GM12878 (cell line): ENCODE measurements around the gene ZNF423. TPM values are rescaled to one million over a fixed set of nuclear protein-coding genes. Genes with fewer than 3 reads are reported as not detected.

ENCODE experiments used
- ATAC-seq: fragments of 200-7000 bp; cut with Tn5 transposase; 3 replicates; pipeline ENCODE4 v1.9.1; 2020; ENCODE audit warnings: mild to moderate bottlenecking, moderate library complexity
- BruUV-seq: library from RNA; stranded (reverse); fragments of 400-500 nt; replicated peaks from 2 replicates; lab custom pipeline; 2021; lab: Mats Ljungman, UMichigan
- CTCF ChIA-PET: fragments of 300-600 bp; sonication (Branson Sonifier 250); formaldehyde crosslinking; extraction: SDS; loops from one replicate; lab custom pipeline; 2021; ENCODE audit warnings: inconsistent platforms; lab: Yijun Ruan, JAX
- POLR2A ChIA-PET: fragments of 350-600 bp; formaldehyde crosslinking; extraction: SDS; loops from one replicate; lab custom pipeline; 2021; ENCODE audit warnings: inconsistent platforms; lab: Charles Lee
- RAD21 ChIA-PET: fragments of 300-600 bp; sonication (Branson Sonifier 250); formaldehyde crosslinking; loops from one replicate; lab custom pipeline; 2023; ENCODE audit warnings: antibody characterized with exemption; ENCODE audit not compliant: unreplicated experiment; lab: Charles Lee
- SMC1A ChIA-PET: fragments of 300-600 bp; sonication (Branson Sonifier 250); formaldehyde crosslinking; loops from one replicate; lab custom pipeline; 2023; ENCODE audit not compliant: unreplicated experiment, uncharacterized antibody; lab: Charles Lee
- DNase-seq: peaks from one replicate; pipeline ENCODE4 v3.0.0-alpha.2; 2011; ENCODE audit warnings: low read depth, low spot score
- FAIRE-seq: peaks from 3 replicates; lab custom pipeline; 2011; peaks lifted over from hg19 to GRCh38; lab: Jason Lieb, UNC
- H2AFZ ChIP-seq: 2 replicates; pipeline ENCODE4 v1.6.0; 2011; ENCODE audit warnings: low read depth, low read length, control low read depth; ENCODE audit not compliant: control insufficient read depth
- H3K27ac ChIP-seq: 2 replicates; pipeline ENCODE4 v1.5.1; 2011; ENCODE audit warnings: control low read depth; ENCODE audit not compliant: control insufficient read depth, insufficient read depth
- H3K27me3 ChIP-seq, 2 experiments: replicated peaks in 1 of 2; 2 replicates each; pipeline versions ENCODE4 v1.6.0 to v1.6.1; 2011; ENCODE audit warnings: low read length in 1 of 2; ENCODE audit not compliant: control insufficient read depth in 2 of 2, insufficient read depth in 2 of 2
- H3K36me3 ChIP-seq, 2 experiments: 2 replicates each; pipeline ENCODE4 v1.5.1; 2011; ENCODE audit warnings: low read length in 1 of 2; ENCODE audit not compliant: control insufficient read depth in 2 of 2, insufficient read depth in 2 of 2
- H3K4me1 ChIP-seq: 2 replicates; pipeline ENCODE4 v1.6.1; 2011; ENCODE audit warnings: mild to moderate bottlenecking, low read length, moderate library complexity, mixed read lengths; ENCODE audit not compliant: control insufficient read depth, insufficient read depth
- H3K4me2 ChIP-seq: 2 replicates; pipeline ENCODE4 v1.6.0; 2011; ENCODE audit warnings: control low read depth; ENCODE audit not compliant: control insufficient read depth, insufficient read depth
- H3K4me3 ChIP-seq: fragments of 200-600 bp; sonication (generic); 2 replicates; pipeline ENCODE4 v1.5.1; 2016
- H3K79me2 ChIP-seq: 2 replicates; pipeline ENCODE4 v1.6.0; 2011; ENCODE audit warnings: low read length; ENCODE audit not compliant: control insufficient read depth, insufficient read depth
- H3K9ac ChIP-seq: 2 replicates; pipeline ENCODE4 v1.8.0; 2011; ENCODE audit warnings: low read length, control low read depth, mixed read lengths; ENCODE audit not compliant: control insufficient read depth, insufficient read depth
- H3K9me3 ChIP-seq: replicated peaks from 3 replicates; pipeline ENCODE4 v1.5.1; 2011; ENCODE audit warnings: mild to moderate bottlenecking, low read length; ENCODE audit not compliant: control insufficient read depth, insufficient read depth
- H4K20me1 ChIP-seq: 2 replicates; pipeline ENCODE4 v1.6.0; 2011; ENCODE audit not compliant: control insufficient read depth, insufficient read depth
- ESRRA ChIP-seq: IDR thresholded peaks from 2 replicates; pipeline ENCODE4 v1.6.1; 2012; ENCODE audit warnings: mild to moderate bottlenecking, low read length, improper control_type of control experiment
- FOXM1 ChIP-seq: IDR thresholded peaks from 2 replicates; pipeline ENCODE4 v1.6.1; 2012; ENCODE audit warnings: low read depth, mild to moderate bottlenecking, inconsistent platforms, low read length, moderate library complexity
- NR2C1 ChIP-seq: fragments of 450-650 bp; IDR thresholded peaks from 2 replicates; pipeline ENCODE4 v1.6.1; 2017; ENCODE audit warnings: antibody characterized with exemption, mild to moderate bottlenecking, moderate library complexity
- SP1 ChIP-seq: IDR thresholded peaks from one replicate; pipeline ENCODE4 v1.6.1; 2011; ENCODE audit warnings: low read depth, low read length
- ZNF274 ChIP-seq: IDR thresholded peaks from one replicate; pipeline ENCODE4 v1.8.0; 2011; ENCODE audit not compliant: insufficient read length, insufficient read depth
- WGBS: methylation state at CpG from one replicate; pipeline ENCODE4 v1.1.6; 2016; ENCODE audit warnings: low lambda C conversion rate; ENCODE audit not compliant: insufficient replicate concordance, insufficient coverage; ENCODE audit errors: missing lambda C conversion rate; 5-methylcytosine and 5-hydroxymethylcytosine counted together
- in situ Hi-C: fragments of 300-500 bp; cut with MboI; formaldehyde crosslinking; loops from 9 replicates; pipeline ENCODE4 v1.14.3; 2018; ENCODE audit warnings: mixed read lengths
- intact Hi-C: fragments of 100-400 bp; cut with micrococcal nuclease; formaldehyde crosslinking; loops from one replicate; pipeline ENCODE4 v1.14.2; 2022; ENCODE audit not compliant: unreplicated experiment
- polyA plus RNA-seq, 11 experiments: library from polyadenylated mRNA; depleted of rRNA in 4 of 11; unstranded in 6 of 11; stranded (reverse) in 5 of 11; fragments of >200 nt; fragmentation: Nextera tagmentation in 4 of 11; fragmentation: Illumina TruSeq in 1 of 11; extraction: Ambion mirVana in 4 of 11; extraction: Trizol in 1 of 11; gene quantifications; 1 replicate in 1 of 11; 2 replicates in 10 of 11; pipeline versions ENCODE4 v1.2.1 to v1.2.3, GENCODE V29; 2011 to 2016; ENCODE audit warnings: inconsistent platforms in 2 of 11, missing spikeins in 2 of 11, low read depth in 1 of 11
- total RNA-seq, 4 experiments: library from RNA; depleted of rRNA in 3 of 4; stranded (reverse); fragments of >200 nt in 3 of 4; fragmentation: Illumina TruSeq in 1 of 4; extraction: Trizol in 1 of 4; gene quantifications; 2 replicates each; pipeline versions ENCODE4 v1.2.1 to v1.2.3, GENCODE V29; 2013 to 2021
- TF ChIP-seq, protein P1 (sequence below): fragments of 450-650 bp; IDR thresholded peaks from 2 replicates; pipeline ENCODE4 v1.6.1; 2017; ENCODE audit warnings: borderline replicate concordance
- TF ChIP-seq, protein P2 (sequence below): IDR thresholded peaks from 2 replicates; pipeline ENCODE4 v1.6.1; 2012; ENCODE audit warnings: low read depth, low read length, improper control_type of control experiment

Gene ZNF423
- total and polyA plus RNA-seq, 10 of the 15 experiments (the other 5 are each of a cell fraction or from before 2014, with no cell fraction given) = 0.03 to 0.64 (median 0.10) TPM

DNA sequence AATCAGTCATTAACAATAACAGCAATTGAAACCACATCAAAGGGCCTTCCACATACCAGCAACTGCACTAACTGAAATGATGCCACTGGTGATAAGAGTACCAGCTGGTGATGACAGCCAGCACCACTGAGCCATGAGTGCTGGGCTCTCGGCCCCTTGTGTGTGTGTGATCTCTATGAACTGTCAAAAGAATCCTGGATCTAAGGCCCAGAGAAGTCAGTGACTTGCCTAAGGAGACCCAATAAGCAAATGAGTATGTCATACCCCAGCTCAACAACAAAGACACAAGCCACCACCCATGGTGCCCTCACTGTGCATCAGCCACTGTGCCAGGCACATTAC, 220.9 kb downstream of the ZNF423 start:
- no peak for TF ChIP-seq SP1
- ChIA-PET SMC1A (no interaction called here), POLR2A (no interaction called here), RAD21 (no interaction called here), CTCF (no interaction called here)
- FAIRE-seq (no peak), ATAC-seq (no peak), DNase-seq (no peak)
- Histone ChIP-seq H3K4me3 (no peak overlapping the region), H3K36me3 (no peaks in the 10 kb centered on the region), H3K4me1 (peaks cover 19% of the 10 kb centered on the region), H3K79me2 (no peaks in the 10 kb centered on the region), H2AFZ (no peak overlapping the region), H3K4me2 (no peak overlapping the region), H3K9ac (no peak overlapping the region), H3K27me3 (no peaks in the 10 kb centered on the region; a peak in 1 of 4 replicates), H3K9me3 (no peaks in the 10 kb centered on the region), H3K27ac (no peak overlapping the region), H4K20me1 (no peaks in the 10 kb centered on the region)
- BruUV-seq = no TSS peak
- in situ Hi-C loops (no loop called here), intact Hi-C loops (no loop called here)
- WGBS = 0% methylated on average over 1 of the region's 1 CpG

DNA sequence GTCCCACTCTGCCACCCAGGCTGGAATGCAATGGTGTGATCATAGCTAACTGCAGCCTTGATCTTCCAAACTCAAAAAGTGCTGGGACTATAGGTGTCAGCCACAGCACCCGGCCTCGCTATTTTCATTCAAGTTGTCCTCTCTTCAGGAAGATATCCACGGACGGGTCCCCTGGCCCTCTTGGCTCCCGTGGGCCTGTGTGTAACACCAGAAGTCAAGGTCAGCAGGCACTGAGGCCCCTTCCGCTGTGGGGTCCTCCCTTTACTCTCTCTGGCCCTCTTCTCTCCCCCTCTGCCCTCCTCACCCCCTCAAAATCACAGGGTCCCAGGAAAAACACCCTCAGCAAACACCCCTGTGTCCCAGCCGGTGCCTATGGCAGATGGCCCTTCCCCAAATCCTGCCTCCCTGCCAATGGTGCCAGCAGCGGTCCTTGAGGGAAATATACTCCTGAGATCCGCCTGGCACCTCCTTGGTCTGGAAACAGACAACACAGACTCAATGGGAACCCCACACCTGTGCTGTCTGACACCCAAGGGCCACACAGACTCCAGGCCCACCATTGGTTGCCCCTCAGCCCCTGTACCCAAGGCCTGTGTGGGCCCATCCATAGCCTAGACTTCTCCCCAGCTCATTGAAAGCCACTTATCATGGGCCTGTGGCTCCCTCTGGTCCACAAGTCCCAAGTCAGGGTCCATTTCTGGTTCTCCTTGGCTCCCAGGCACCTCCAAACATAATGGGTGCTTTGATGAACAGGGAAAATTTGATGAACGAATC, 221.5 kb downstream of the ZNF423 start:
- Histone ChIP-seq H3K36me3 (no peaks in the 10 kb centered on the region), H3K4me2 (no peak overlapping the region)
- no peak for TF ChIP-seq NR2C1
- TF ChIP-seq FOXM1 = no peak
- no peak for TF ChIP-seq ESRRA
- TF ChIP-seq, protein P1, sequence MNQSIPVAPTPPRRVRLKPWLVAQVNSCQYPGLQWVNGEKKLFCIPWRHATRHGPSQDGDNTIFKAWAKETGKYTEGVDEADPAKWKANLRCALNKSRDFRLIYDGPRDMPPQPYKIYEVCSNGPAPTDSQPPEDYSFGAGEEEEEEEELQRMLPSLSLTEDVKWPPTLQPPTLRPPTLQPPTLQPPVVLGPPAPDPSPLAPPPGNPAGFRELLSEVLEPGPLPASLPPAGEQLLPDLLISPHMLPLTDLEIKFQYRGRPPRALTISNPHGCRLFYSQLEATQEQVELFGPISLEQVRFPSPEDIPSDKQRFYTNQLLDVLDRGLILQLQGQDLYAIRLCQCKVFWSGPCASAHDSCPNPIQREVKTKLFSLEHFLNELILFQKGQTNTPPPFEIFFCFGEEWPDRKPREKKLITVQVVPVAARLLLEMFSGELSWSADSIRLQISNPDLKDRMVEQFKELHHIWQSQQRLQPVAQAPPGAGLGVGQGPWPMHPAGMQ = no peak
- TF ChIP-seq ZNF274 = no peak
- TF ChIP-seq, protein P2, sequence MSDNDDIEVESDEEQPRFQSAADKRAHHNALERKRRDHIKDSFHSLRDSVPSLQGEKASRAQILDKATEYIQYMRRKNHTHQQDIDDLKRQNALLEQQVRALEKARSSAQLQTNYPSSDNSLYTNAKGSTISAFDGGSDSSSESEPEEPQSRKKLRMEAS = no peak
- TF ChIP-seq, all 136 proteins: peak for 0
- ChIA-PET RAD21 (no interaction called here), CTCF (no interaction called here), POLR2A (no interaction called here), SMC1A (no interaction called here)
- no peak overlapping the region for H2AFZ ChIP-seq
- peaks cover 19% of the 10 kb centered on the region for H3K4me1 ChIP-seq
- no peak overlapping the region for H3K27ac ChIP-seq
- H3K79me2 ChIP-seq = no peaks in the 10 kb centered on the region
- 3% methylated on average over 9 of the region's 10 CpGs for WGBS
- no peak for FAIRE-seq
- no TSS peak for BruUV-seq
- no peaks in the 10 kb centered on the region for H3K9me3 ChIP-seq
- ATAC-seq = no peak
- in situ Hi-C loops = no loop called here
- no peaks in the 10 kb centered on the region; a peak in 1 of 4 replicates for H3K27me3 ChIP-seq
- H3K9ac ChIP-seq = no peak overlapping the region
- intact Hi-C loops = no loop called here
- H4K20me1 ChIP-seq = no peaks in the 10 kb centered on the region
- no peak overlapping the region for H3K4me3 ChIP-seq
- no peak for DNase-seq
